Neuronal stem cell (in vitro differentiated cells): ENCODE results near the gene BST1.
A peak's percentile ranks its signal among the peaks of the same experiment; 100 is the strongest.

ENCODE experiments used
- DNase-seq: peaks from one replicate; pipeline ENCODE4 v3.0.0-alpha.2; 2013; ENCODE audit warnings: low spot score
- H2AFZ ChIP-seq: one replicate; pipeline ENCODE4 v1.6.1; 2013; ENCODE audit warnings: mild to moderate bottlenecking, low read length, inconsistent platforms
- H2AK5ac ChIP-seq: 2 replicates; pipeline ENCODE4 v1.6.1; 2013; ENCODE audit warnings: low read depth, mild to moderate bottlenecking, inconsistent platforms, low read length, moderate library complexity, mixed read lengths
- H2BK120ac ChIP-seq: 2 replicates; pipeline ENCODE4 v1.6.1; 2013; ENCODE audit warnings: low read depth, mild to moderate bottlenecking, inconsistent platforms, low read length, moderate library complexity, mixed read lengths
- H2BK12ac ChIP-seq: one replicate; pipeline ENCODE4 v1.6.1; 2013; ENCODE audit warnings: low read length, inconsistent platforms
- H2BK15ac ChIP-seq: 2 replicates; pipeline ENCODE4 v1.6.1; 2013; ENCODE audit warnings: mild to moderate bottlenecking, low read length, inconsistent platforms, mixed read lengths
- H2BK5ac ChIP-seq: one replicate; pipeline ENCODE4 v1.6.1; 2013; ENCODE audit warnings: inconsistent platforms, mild to moderate bottlenecking, low read length, moderate library complexity
- H3K14ac ChIP-seq: one replicate; pipeline ENCODE4 v1.6.1; 2013; ENCODE audit warnings: low read length, inconsistent platforms
- H3K18ac ChIP-seq: 2 replicates; pipeline ENCODE4 v1.6.1; 2013; ENCODE audit warnings: low read length, inconsistent platforms
- H3K23ac ChIP-seq: 2 replicates; pipeline ENCODE4 v1.6.1; 2013; ENCODE audit warnings: low read depth, mild to moderate bottlenecking, mixed read lengths, low read length, inconsistent platforms; ENCODE audit not compliant: poor library complexity
- H3K27ac ChIP-seq: replicated peaks from 3 replicates; pipeline ENCODE4 v1.5.1; 2013; ENCODE audit warnings: low read length, inconsistent platforms
- H3K27me3 ChIP-seq, 3 experiments: 2 replicates each; pipeline ENCODE4 v1.6.1; 2013; ENCODE audit warnings: low read length in 3 of 3, mild to moderate bottlenecking in 2 of 3, inconsistent platforms in 1 of 3, low read depth in 1 of 3, mixed read lengths in 1 of 3, moderate library complexity in 1 of 3; ENCODE audit not compliant: control insufficient read depth in 3 of 3, insufficient read depth in 3 of 3
- H3K36me3 ChIP-seq, 2 donors: replicated peaks in 1 of 2; 2 replicates each; pipeline ENCODE4 v1.6.1; 2013; ENCODE audit warnings: low read length in 2 of 2; ENCODE audit not compliant: control insufficient read depth in 2 of 2, insufficient read depth in 2 of 2
- H3K4ac ChIP-seq: 2 replicates; pipeline ENCODE4 v1.6.1; 2013; ENCODE audit warnings: inconsistent platforms, mild to moderate bottlenecking, low read length, moderate library complexity
- H3K4me1 ChIP-seq, 2 donors: 1 replicate in 1 of 2; 2 replicates in 1 of 2; pipeline ENCODE4 v1.6.1; 2013; ENCODE audit warnings: low read length in 2 of 2, low read depth in 1 of 2; ENCODE audit not compliant: control insufficient read depth in 2 of 2, insufficient read depth in 1 of 2
- H3K4me2 ChIP-seq: one replicate; pipeline ENCODE4 v1.6.1; 2013; ENCODE audit warnings: mild to moderate bottlenecking, low read length, inconsistent platforms; ENCODE audit not compliant: insufficient read depth, poor library complexity, severe bottlenecking
- H3K4me3 ChIP-seq, 2 donors: 2 replicates each; pipeline ENCODE4 v1.5.1; 2013; ENCODE audit warnings: low read length in 2 of 2, mild to moderate bottlenecking in 2 of 2, inconsistent platforms in 1 of 2, moderate library complexity in 1 of 2
- H3K79me1 ChIP-seq: one replicate; pipeline ENCODE4 v1.6.1; 2013; ENCODE audit warnings: low read depth, mild to moderate bottlenecking, inconsistent platforms, low read length, moderate library complexity
- H3K9ac ChIP-seq: one replicate; pipeline ENCODE4 v1.6.1; 2013; ENCODE audit warnings: mild to moderate bottlenecking, low read depth, low read length, inconsistent platforms; ENCODE audit not compliant: poor library complexity
- H3K9me3 ChIP-seq, 2 donors: replicated peaks in 1 of 2; 2 replicates each; pipeline versions ENCODE3 to v1.6.1; 2013; ENCODE audit warnings: low read length in 2 of 2, mild to moderate bottlenecking in 2 of 2, inconsistent platforms in 1 of 2, low read depth in 1 of 2, mixed read lengths in 1 of 2, moderate library complexity in 1 of 2; ENCODE audit not compliant: control insufficient read depth in 2 of 2, insufficient read depth in 1 of 2
- H4K8ac ChIP-seq: one replicate; pipeline ENCODE4 v1.6.1; 2013; ENCODE audit warnings: low read depth, mild to moderate bottlenecking, inconsistent platforms, low read length, moderate library complexity
- H4K91ac ChIP-seq: one replicate; pipeline ENCODE4 v1.6.1; 2013; ENCODE audit warnings: low read length, low read depth, mild to moderate bottlenecking, inconsistent platforms; ENCODE audit not compliant: poor library complexity
- WGBS, 2 donors: extraction: QIAGEN DNeasy Blood & Tissue Kit; methylation state at CpG; one replicate each; pipeline ENCODE4 v1.1.7; 2013; ENCODE audit warnings: missing lambda C conversion rate in 2 of 2, mixed read lengths in 1 of 2; ENCODE audit not compliant: insufficient read length in 2 of 2, insufficient replicate concordance in 1 of 2; ENCODE audit errors: extremely low coverage in 2 of 2; 5-methylcytosine and 5-hydroxymethylcytosine counted together

BST1 gene

DNA sequence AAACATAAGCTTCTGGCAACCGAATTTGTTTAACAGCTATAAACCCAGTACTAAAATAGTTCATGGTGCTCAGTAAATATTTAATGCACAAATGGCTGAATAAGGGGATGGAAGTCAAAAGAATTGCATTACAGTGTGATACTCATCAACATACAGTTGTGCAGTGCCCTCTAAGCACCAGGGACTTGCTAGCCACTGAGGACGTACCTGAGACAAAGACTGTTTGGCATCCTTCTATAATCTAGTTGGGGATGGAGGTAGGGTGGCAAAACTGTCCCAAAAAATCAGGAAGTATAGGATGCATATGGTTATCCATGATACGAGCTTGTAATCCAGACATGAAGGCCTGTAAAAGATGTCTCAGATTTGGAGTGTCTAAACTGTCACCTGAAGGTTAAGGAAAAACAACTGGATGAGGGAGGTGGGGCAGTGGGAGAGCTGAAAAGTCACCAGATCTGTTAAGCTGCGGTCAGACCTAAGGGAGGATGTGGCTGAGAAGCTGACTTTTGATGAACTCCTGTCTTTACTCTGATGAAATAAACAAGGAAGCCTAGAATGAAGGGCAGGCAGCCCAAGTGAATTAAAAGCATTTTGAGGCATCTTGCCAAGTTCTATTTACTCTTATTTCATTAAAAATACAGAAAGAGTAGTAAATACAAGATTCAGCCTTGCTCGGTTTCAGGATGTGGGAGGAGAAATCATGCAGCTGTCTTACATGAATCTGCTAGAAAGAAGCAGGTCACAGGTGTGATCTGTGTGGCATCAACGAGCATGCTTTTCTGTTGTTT, 63.2 kb downstream of the BST1 start:
- Histone ChIP-seq H3K23ac (no peak overlapping the region), H4K8ac (no peak overlapping the region), H3K4me2 (no peak overlapping the region), H3K27ac (no peak overlapping the region), H2AFZ (no peak overlapping the region), H3K4me1 (no peaks in the 10 kb centered on the region), H3K18ac (no peak overlapping the region), H3K79me1 (no peaks in the 10 kb centered on the region), H2BK12ac (no peak overlapping the region), H3K9ac (no peak overlapping the region), H2BK15ac (no peak overlapping the region), H4K91ac (no peak overlapping the region), H3K9me3 (no peaks in the 10 kb centered on the region), H3K36me3 (no peaks in the 10 kb centered on the region), H3K14ac (no peak overlapping the region), H2BK5ac (no peak overlapping the region), H3K4me3 (no peak overlapping the region), H2BK120ac (no peak overlapping the region), H3K27me3 (no peaks in the 10 kb centered on the region), H3K4ac (no peak overlapping the region), H2AK5ac (no peak overlapping the region)
- DNase-seq = no peak
- no CpG with 5 or more reads among the region's 6 CpGs for WGBS, 2 donors

DNA sequence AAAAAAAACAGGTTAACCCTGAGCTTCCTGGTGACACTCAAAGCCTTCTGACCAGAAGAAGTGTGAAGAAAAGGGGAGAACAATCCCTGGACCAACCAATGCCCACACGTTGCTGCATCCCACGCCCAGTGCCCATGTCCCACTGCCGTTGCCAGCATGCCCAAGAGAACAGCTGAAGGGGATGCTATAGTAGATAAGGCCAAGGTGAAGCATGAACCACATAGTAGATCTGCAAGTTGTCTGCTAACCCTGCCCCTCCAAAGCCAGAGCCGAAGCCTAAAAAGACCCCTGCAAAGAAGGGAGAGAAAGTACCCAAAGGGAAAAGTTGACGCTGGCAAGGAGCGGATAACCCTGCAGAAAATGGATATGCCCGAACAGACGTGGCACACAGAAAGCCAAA, 64.0 kb downstream of the BST1 start:
- no CpG with 5 or more reads among the region's 8 CpGs for WGBS, 2 donors
- no peaks in the 10 kb centered on the region for H3K36me3 ChIP-seq

DNA sequence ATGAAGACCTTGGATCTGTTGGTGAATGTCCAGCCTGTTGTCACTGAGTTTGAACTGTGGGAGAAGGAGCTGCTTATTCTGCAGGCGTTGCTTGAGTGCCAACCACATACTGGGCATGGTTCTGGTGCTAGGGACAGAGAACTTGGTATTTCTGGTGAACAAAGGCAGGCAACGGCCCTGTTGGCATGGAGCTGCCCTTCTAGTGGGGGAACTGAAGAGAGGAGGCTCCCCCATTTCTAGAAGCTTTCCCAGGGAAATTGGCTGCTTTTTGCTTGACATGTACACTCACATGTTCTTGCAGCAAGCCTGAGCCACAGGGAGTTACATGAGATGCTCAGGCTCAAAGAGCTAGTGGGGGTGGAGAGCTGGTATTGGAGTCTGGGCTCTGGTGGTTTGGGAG, 66.3 kb downstream of the BST1 start:
- peaks cover 0 to 20% (median 0%) of the 10 kb centered on the region in 3 experiments for H3K27me3 ChIP-seq
- H3K23ac ChIP-seq = no peak overlapping the region
- no peak overlapping the region for H2BK5ac ChIP-seq
- DNase-seq = no peak
- H2AFZ ChIP-seq = no peak overlapping the region
- H2BK15ac ChIP-seq = no peak overlapping the region
- H3K18ac ChIP-seq = no peak overlapping the region
- H2BK120ac ChIP-seq = no peak overlapping the region
- H3K4me1 ChIP-seq = no peaks in the 10 kb centered on the region
- H3K14ac ChIP-seq = no peak overlapping the region
- no peak overlapping the region for H4K8ac ChIP-seq
- H3K4me3 ChIP-seq = no peak overlapping the region
- no peak overlapping the region for H3K4me2 ChIP-seq
- H3K4ac ChIP-seq = no peak overlapping the region
- H3K36me3 ChIP-seq = no peaks in the 10 kb centered on the region
- no CpG with 5 or more reads among the region's 2 CpGs for WGBS, 2 donors
- H2BK12ac ChIP-seq = no peak overlapping the region
- no peak overlapping the region for H4K91ac ChIP-seq
- H3K79me1 ChIP-seq = no peaks in the 10 kb centered on the region
- H2AK5ac ChIP-seq = no peak overlapping the region
- H3K27ac ChIP-seq = no peak overlapping the region
- H3K9ac ChIP-seq = no peak overlapping the region
- H3K9me3 ChIP-seq = no peaks in the 10 kb centered on the region

More for the DNA sequence above, 64.0 kb downstream of the BST1 start:
- Histone ChIP-seq H3K27me3 (peaks cover 0 to 2% (median 0%) of the 10 kb centered on the region in 3 experiments), H3K9me3 (no peaks in the 10 kb centered on the region), H3K18ac (no peak overlapping the region), H2AFZ (no peak overlapping the region), H3K79me1 (no peaks in the 10 kb centered on the region), H3K27ac (no peak overlapping the region), H2BK15ac (no peak overlapping the region), H4K91ac (no peak overlapping the region), H3K23ac (peak overlapping the region; percentile 44), H3K14ac (no peak overlapping the region), H3K4me3 (no peak overlapping the region), H3K4me1 (no peaks in the 10 kb centered on the region), H3K9ac (no peak overlapping the region), H3K4me2 (no peak overlapping the region), H2BK5ac (no peak overlapping the region), H3K4ac (no peak overlapping the region), H4K8ac (no peak overlapping the region), H2BK120ac (no peak overlapping the region), H2BK12ac (no peak overlapping the region), H2AK5ac (no peak overlapping the region)
- no peak for DNase-seq

DNA sequence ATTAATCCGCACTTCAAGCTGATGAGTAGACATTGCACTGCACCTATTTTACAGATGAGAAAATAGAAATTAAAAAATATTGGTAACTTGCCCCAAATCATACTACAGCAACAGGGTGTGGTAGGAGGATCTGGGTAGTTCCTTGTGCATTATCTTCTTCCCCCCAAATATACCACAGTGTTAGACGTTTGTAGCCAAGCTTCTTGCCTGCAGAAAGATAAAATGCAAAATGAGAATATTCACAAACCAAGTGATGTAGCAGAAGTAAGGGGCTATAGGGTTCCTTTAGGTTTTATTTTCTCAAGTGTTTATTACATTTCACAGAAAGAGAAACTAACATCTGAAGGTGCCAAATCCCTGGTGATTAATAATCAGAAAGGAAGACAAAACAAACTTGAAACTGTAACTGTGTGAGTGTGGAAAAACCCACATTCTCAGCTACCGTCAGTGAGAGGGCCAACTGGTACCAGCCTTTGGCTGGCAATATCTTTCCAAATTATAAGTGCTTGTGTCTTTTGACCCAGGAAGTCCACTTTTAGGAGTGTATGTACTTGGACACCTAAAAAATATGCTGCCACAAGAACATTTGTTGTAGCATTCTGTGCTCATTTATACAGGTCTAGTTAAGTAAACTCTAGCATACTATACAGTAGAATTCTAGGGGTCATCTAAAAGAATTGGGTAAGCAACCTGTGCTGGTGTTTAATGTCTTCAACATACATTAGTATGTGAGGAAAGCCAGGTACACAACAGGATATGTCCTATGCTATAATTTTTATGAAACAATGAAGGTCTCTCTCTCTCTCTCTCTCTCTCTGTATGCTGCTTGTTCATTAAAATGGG, 68.6 kb downstream of the BST1 start:
- no peaks in the 10 kb centered on the region for H3K36me3 ChIP-seq

More for the DNA sequence above, 68.6 kb downstream of the BST1 start:
- no peak overlapping the region for H3K18ac ChIP-seq
- WGBS, 2 donors = no CpG with 5 or more reads among the region's 3 CpGs
- no peak overlapping the region for H4K8ac ChIP-seq
- H3K4me3 ChIP-seq = no peak overlapping the region
- no peak overlapping the region for H2AK5ac ChIP-seq
- no peaks in the 10 kb centered on the region for H3K9me3 ChIP-seq
- H4K91ac ChIP-seq = no peak overlapping the region
- no peak overlapping the region for H2BK5ac ChIP-seq
- peaks cover 0 to 38% (median 0%) of the 10 kb centered on the region in 3 experiments for H3K27me3 ChIP-seq
- no peak overlapping the region for H2BK15ac ChIP-seq
- H2AFZ ChIP-seq = no peak overlapping the region
- H3K79me1 ChIP-seq = no peaks in the 10 kb centered on the region
- no peak overlapping the region for H3K27ac ChIP-seq
- no peak overlapping the region for H2BK12ac ChIP-seq
- H3K4ac ChIP-seq = no peak overlapping the region
- H2BK120ac ChIP-seq = no peak overlapping the region
- H3K23ac ChIP-seq = no peak overlapping the region
- H3K14ac ChIP-seq = no peak overlapping the region
- no peak overlapping the region for H3K4me2 ChIP-seq
- no peak for DNase-seq
- H3K4me1 ChIP-seq = no peaks in the 10 kb centered on the region
- no peak overlapping the region for H3K9ac ChIP-seq
